Measurements from ENCODE around the gene KIF7.
A peak's percentile ranks its signal among the peaks of the same experiment; 100 is the strongest.
"Not testable (repeated sequence)": the region's sequence is repeated elsewhere in the genome, so short reads cannot be mapped to it uniquely, and the experiment has no call there.

KIF7 gene, protein sequence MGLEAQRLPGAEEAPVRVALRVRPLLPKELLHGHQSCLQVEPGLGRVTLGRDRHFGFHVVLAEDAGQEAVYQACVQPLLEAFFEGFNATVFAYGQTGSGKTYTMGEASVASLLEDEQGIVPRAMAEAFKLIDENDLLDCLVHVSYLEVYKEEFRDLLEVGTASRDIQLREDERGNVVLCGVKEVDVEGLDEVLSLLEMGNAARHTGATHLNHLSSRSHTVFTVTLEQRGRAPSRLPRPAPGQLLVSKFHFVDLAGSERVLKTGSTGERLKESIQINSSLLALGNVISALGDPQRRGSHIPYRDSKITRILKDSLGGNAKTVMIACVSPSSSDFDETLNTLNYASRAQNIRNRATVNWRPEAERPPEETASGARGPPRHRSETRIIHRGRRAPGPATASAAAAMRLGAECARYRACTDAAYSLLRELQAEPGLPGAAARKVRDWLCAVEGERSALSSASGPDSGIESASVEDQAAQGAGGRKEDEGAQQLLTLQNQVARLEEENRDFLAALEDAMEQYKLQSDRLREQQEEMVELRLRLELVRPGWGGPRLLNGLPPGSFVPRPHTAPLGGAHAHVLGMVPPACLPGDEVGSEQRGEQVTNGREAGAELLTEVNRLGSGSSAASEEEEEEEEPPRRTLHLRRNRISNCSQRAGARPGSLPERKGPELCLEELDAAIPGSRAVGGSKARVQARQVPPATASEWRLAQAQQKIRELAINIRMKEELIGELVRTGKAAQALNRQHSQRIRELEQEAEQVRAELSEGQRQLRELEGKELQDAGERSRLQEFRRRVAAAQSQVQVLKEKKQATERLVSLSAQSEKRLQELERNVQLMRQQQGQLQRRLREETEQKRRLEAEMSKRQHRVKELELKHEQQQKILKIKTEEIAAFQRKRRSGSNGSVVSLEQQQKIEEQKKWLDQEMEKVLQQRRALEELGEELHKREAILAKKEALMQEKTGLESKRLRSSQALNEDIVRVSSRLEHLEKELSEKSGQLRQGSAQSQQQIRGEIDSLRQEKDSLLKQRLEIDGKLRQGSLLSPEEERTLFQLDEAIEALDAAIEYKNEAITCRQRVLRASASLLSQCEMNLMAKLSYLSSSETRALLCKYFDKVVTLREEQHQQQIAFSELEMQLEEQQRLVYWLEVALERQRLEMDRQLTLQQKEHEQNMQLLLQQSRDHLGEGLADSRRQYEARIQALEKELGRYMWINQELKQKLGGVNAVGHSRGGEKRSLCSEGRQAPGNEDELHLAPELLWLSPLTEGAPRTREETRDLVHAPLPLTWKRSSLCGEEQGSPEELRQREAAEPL (N-terminal part only)

DNA sequence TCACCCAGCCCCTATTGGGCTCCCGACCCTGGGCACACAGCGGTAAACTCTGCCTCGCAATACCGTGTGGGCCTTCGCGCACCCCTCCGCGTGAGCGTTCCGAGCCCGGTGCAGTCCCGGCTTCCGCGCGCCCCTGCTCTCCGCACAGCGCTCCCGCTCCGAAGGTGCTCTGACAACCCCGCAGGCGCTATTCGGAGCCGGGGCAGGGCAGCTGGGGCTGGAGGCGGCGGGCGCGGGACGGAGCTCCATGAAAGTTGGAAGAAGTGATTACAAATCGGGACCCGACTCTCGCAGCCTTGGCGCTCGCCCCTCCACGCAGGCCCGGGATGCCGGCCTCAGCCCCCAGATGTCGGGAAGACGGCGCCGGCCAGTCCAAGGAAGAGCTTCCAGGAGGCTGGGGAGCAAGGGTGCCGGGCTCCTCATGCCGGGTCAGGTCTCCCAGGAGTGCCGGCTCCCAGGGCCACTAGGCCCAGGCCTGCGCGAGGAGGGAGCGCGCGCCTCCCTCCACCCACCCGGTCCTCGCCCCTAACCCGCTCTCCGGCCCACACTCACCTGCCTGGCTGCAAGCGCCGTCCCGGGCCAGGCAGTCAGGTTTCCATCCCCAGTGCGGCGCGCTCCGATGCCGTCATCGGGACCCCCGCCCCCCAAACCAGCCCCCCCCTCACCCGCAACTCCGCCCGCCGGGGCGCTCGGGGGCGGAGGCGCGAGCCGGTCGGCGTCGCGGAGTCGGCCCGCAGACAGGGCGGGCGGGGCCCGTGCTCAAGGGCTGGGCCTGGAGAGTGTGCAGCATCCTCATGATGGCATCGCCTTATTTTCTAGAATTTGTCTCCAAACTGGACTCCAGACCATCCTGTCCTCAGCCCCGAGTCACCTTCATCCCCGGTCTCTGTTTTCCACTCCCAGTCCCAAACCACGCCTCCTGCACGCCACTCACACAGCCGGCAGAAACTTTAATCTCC, at the start of gene KIF7:
KIF7 (minus strand) TSS at position 621 of the 959 bp plus-strand sequence. CDS start 2,537 bp downstream, outside the sequence.
- peak; percentile 89 for DNase-seq

- DNase-seq, result no peak
Observed at GRCh38 chr15:89704411-89704810, 49.1 kb upstream of the KIF7 start.

GRCh38 chr15:89695198-89695597, 39.9 kb upstream of the KIF7 start:
- DNase-seq, result no peak

GRCh38 chr15:89693696-89694095, 38.4 kb upstream of the KIF7 start:
- no peak for DNase-seq

- no peak for DNase-seq
Observed at GRCh38 chr15:89693091-89693490, 37.8 kb upstream of the KIF7 start.

- peak; percentile 89 for DNase-seq
Observed at GRCh38 chr15:89690276-89691218, 35.3 kb upstream of the KIF7 start, which contains the start of the genes PEX11A and WDR93. PEX11A (minus strand) TSS chr15:89690754; CDS start chr15:89690632, 122 bp downstream. WDR93 (plus strand) TSS chr15:89690811; CDS start chr15:89701747, 10,936 bp downstream.

GRCh38 chr15:89689930-89690275, 34.6 kb upstream of the KIF7 start:
- not testable (repeated sequence) for DNase-seq

DNA sequence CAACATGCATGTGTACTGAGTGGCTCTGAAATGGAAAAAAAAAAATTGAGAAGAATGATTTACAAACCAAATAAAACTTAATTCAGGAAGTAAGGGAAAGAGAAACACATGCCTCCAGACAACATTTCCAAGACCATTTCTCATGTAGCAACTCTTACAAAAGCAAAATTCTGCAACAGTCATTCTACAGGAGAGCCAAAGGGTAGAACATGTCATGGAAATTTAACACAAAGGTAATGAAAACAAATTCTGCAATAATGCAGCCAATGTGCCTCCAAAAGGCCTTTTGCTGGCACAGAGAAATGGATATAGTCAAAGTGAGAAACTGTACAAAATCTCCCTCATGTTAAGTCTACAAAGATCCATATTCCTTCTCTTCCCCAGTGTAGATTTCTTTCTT, 31.3 kb upstream of the KIF7 start:
- no peak for DNase-seq

DNA sequence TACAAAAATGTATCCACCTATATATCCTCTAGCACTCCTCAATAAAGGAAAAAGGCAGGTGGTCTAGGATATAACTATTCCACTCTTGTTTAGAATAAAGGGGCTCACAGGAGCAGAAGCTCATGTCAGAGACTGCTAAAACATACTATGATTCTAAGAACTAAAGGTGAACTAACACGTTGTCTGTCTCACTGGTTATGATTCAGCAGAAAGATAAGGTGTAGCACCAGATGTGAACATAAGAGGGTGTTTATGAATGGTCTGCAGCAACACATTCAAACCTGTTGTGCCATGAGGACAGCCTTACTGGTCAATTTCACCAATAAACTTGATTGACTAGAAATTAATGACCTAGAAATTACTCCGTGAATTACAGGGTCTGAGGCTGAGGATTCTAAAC, 30.7 kb upstream of the KIF7 start:
- no peak for DNase-seq

DNA sequence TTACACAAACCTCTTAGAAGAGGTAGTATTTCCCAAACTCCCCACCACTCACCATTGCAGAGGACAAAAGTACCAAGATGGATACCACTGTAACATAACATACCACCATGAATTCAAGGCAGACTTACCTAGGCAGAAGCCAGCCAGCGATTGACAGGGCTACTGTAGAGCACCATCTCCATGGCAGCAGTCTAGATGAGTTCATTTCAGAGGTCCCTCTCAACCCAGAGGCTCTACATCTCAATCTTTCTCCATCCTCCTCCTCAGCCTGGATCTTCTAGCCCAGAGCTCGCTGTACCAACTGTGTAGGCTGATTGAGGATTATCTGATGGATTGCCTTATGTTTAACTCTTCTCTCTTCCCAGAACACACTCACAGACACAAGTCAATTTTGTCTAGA, 25.9 kb upstream of the KIF7 start:
- no peak for DNase-seq

DNA sequence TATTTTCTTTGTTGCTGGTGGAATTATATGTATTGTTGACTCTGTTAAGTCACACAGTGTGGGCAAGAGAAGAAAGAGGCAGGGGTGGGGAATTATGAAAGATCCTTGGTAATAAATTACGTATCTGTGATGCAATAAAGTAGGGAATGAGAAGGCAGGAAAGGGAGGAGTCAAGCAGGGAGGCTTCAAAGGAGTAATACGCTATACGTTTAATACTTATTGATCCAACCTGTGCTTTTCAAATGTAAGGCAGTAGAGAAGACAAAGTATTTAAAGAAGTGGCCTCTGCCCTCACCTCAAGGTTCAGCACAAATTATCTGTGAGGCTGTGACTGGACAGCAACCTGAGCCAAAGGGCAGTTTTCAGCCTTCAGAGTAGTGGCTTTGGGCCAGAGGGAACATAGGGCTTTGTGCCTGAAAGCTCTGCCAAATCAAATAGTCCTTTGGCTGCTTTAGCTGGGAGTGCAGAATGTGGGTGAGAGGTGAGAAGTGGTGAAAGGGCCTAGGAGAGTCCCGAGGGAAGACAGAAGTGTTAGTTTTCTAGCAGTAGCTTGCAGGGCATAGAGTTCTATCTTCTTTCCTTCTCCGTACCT, 25.1 kb upstream of the KIF7 start:
- DNase-seq, result no peak

DNA sequence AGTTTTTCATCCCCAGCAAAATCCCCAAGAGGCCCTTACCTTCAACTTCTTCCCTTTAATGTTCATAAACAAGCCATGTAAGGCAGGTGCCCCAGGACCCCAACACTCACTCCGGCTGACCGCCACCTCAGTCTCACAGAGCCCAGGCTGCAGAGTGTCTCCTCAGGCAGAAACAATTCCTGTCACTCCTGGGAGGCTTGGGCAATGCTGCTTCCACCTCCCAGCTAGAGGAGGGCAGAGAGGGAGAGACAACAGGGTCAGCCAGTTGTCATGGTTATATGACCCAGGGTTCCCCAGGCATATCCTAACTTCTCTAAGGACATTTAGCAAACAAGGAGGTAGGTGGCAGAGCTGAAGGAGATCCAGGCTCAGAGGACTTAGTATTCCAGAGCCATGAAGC, 23.9 kb upstream of the KIF7 start, which contains the start of gene PLIN1:
PLIN1 (minus strand) TSS at position 156 of the 400 bp plus-strand sequence. CDS start 1,878 bp downstream, outside the sequence.
- no peak for DNase-seq

DNA sequence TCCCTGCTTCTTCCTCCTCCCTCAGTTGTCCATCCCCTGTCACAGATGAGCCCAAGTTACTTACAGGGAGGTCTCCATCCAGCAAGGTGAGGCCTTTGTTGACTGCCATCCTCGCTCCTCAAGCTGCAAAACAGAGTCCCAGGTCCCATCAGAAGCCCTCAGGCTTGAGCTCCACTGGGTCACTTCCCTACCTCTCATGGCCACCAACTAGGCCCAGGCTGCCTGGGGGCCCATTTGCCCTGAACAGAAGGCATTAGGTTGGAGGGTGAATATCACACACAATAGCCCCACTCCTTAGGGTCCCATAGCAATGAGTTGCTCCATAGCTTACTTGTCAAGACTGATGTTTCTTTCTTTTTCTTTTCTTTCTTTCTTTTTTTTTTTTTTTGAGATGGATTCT, 22.1 kb upstream of the KIF7 start:
- no peak for DNase-seq

- DNase-seq, result no peak
Observed at GRCh38 chr15:89675606-89676005, 20.3 kb upstream of the KIF7 start.

DNA sequence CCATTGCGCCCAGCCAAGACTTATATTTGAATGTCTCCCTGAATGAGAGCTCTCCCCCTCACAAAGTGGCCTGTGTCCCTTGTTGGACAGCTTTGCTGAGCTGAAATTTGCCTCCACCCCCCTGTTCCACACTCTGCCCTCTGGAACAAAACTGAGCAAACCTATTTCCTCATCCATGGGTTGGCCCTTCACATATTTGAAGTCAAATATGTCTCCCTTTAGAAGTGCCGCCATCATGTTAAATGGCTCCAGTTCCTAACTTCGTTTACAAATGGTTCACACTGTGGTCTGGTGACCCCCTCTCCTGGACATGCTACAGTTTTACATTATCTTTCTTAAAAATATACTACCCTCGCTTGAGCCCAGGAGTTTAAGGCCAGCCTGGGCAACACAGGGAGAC, 19.3 kb upstream of the KIF7 start:
- DNase-seq, result no peak

DNA sequence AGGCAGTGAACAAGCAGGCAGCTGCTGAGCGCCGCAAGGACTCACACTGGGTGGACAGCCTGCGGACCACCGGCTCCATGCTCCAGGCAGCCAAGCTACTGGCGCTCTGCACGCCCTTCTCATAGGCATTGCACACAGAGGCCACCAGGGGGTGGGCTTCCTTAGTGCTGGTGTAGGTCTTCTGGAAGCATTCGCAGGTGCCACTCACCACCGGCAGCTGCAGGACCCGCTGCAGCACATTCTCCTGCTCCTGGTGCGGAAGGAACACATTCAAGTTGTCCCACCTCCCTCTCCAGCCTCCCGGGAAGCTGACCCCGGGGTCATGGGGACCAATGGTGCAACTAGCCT, 17.9 kb upstream of the KIF7 start:
- DNase-seq, result peak; percentile 81

- DNase-seq, result no peak
Observed at GRCh38 chr15:89672221-89673164, 17.2 kb upstream of the KIF7 start.

GRCh38 chr15:89671687-89672086, 16.4 kb upstream of the KIF7 start:
- DNase-seq, result no peak

All from islet precursor cell (in vitro differentiated cells).